ENCODE measurements around the gene DUSP16. TPM values are rescaled to one million over a fixed set of nuclear protein-coding genes. Genes with fewer than 3 reads are reported as not detected.
"Not testable (repeated sequence)": the region's sequence is repeated elsewhere in the genome, so short reads cannot be mapped to it uniquely, and the experiment has no call there.

The DUSP16 gene
- total RNA-seq, 1 donor from 2014 or later: 24.2 TPM

DNA sequence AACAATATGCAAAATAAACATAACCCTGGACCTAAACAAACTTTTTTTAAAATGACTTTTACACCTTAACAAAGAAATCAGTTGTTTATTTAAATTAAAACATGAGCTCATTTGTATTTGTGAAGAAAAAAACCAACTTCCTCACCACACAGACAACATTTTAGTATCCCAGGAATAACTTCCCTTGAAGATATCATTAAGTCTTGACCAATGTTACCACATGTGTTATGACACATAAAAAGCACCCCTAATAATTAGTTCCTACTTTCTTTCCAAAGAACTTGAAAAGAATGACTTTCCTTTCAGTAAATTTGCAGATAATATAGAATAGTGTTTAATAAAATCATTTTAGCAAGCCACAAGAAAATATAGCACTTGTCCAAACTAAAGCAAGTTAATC, 42.4 kb downstream of the DUSP16 start:
- no peak for DNase-seq

DNA sequence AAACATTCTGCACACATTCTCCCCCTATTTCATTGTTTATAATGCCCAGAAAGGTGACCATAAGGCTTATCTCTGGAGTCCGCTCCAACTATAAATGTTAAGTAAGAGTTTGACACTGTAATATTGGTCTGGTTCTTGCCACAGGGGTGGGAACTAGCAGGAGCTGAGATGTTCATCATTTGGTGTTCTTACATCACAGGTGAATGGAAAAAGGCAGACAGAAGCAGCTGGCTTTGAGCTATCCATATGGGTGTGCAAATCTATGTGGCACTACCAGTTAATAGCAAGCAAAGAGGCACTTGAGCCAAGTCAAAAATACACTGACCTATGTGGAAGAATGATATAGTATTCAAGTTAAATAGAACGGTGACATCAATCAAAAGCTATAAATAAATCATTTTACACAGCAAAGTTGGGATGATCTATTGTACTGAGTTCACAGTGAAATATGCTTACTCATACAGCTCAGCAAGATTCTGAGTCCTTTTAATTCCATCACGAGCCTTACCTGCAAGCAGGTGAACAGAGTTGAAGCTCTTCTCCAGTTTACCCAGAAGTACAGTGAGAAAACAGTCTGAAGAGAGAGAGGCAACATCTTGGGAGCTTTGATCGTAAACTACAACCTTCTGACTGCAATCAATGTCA, 43.2 kb downstream of the DUSP16 start:
- DNase-seq: no peak

DNA sequence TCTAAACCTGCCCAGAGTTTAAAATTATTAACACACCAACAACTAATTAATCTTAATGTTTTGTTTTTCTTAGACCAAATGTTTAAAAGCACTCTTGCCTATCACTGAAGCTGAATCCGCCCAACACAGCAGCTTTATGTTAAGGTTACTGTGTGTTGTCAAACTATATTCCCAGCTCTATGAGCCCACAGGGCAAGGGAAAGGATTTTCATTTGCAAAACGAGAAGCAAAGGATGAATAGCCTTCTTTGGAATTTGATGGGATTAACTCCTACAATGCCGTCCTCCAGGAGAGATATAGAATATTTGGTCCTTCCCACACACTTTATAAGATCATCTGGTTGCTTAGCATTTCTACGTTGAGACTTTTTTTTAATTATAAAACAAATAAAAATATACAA, 43.7 kb downstream of the DUSP16 start:
- DNase-seq: no peak

DNA sequence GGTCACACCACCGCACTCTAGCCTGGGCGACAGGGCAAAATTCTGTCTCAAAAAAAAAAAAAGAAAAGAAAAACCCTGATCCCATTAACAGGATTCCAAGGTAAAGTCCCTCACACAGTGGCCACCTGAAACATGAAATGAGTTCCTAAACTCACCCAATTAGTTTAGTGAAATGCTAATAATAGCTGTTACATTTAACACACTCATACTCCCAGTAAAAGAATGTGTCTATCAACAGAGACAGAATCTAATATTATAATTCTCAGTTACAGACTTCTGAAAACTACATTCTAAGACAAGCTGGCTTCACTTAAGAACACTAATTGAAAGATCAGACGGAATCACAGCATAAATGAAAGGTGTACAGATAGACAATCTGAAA, 44.2 kb downstream of the DUSP16 start:
- DNase-seq: no peak

DNA sequence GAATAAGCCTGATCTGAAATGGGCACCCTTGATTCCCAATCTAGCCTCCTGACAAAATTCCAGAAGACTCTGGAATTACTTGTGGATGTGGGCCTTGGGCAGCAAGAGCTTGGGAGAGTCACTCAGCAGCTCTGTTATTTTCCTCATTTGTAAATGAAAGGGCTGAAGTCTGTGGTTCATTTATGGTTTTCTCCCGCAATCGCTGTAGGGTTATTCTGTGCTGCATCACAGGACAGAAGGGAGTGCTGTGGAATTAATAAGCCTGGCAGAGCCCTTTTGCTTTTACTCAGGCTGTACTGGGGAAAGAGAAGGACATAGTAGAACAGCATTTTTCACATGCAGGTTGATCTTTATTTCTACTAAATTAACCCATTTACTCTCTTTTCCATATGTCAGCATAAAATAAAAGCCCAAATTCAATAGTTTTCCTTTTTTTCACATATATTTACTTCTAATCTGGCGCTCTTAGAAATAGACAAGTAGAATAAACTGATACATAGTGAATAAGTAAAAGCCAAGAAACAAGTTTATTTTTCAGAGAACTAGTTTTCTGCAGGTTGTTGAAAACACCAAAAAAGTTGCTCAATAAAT, 49.2 kb downstream of the DUSP16 start:
- no peak for DNase-seq

DNA sequence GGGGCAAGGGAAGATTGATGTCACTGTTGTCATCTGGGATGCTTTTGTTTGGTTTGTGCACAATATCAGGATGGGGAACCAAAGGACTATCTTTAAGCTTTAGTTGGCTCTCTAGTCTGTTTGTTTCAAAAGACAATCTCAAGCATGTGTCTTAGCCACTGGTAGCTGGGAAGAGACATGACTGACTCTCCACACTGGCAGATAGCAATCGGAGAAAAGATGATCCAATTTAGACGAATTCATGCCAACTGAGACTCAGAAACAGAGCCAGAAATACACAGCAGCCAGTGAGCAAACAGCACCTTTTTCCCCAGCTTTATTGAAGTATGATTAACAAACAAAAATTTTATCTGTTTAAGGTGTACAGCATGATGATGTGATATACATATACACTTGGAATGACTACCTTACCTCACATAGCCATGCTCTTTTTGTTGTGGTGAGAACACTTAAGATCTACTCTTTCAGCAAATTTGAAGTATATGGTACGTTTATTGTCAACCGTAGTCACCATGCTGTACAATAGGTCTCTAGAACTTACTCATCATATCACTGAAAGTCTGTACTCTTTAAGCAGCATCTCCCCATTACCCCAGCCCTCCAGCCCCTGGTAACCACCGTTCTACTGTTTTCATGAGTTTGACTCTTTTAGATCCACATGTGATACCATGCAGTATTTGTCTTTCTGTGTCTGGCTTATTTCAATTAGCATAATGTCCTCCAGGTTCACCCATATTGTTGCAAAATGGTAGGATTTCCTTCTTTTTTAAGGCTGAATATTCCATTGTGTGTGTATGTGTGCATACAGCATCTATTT, 50.6 kb downstream of the DUSP16 start:
- no peak for DNase-seq

DNA sequence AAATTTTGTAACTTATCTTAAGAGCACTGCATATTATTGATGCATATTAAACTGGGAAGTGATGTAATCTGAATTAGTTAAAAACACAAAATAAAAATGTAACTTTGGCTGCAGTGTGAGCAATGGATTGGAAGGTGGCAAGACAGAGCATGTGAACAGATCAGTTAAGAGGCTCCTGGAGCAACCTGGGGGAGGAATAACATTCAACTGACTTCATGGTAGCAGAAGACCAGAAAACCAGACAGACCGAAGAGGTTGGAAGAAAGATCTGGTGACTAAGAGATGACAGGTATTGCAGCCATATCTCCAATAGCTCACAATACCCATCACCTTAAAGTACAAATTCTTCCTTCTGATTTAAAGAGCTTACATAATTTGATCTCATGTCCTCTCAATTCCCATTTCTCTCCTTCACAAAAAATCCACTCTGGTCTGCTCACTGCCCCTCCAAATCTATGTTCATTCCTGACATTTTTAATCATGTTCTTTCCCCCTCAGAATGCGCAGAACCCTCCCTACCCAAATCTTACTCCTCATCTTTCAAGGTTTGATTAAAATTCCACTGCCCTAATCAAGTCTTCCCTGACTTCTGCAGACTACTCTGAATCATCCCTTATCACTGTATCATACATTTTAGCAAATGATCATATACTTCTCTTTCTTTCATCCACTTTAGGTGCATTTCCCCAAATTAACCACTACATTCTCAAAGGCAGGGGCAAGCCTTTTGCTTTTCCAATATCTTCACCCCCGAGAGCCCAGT, 51.5 kb downstream of the DUSP16 start:
- DNase-seq: no peak

DNA sequence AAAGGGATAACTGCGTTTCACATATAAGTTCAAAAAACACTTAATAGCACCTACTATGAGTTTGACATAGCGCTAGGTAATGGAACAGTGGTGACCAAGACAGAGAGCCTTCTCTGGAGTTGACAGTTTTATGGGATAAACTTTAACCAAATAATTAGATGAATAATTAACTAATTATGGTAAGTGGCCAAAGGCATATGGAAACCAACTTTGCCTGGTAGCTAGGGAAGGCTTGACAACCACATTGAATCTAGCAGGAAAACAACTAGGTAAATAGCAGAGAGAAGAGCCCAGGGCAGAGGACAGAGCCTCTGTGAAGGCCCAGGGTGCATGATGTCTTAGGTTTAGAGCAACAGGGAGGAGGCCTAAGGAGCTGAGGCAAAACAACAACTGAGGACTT, 52.1 kb downstream of the DUSP16 start:
- no peak for DNase-seq

DNA sequence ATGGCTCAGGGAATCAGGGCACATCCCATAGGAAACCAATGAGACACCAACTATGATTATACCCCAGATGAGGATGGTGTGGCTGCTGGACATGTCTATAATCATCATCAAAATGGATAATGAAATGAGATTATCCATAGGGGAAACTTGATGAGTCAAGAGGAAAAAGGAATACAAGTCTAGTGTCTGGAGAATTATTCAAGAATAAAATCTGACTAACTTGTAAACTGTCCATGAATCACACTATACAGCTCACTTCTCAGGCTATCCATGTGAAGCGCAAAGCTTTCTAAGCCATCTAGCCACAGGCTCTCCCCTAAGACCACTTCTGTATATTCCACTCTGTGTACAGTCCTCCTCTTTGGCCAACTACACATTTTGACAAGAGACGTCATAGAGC, 52.5 kb downstream of the DUSP16 start:
- no peak for DNase-seq

DNA sequence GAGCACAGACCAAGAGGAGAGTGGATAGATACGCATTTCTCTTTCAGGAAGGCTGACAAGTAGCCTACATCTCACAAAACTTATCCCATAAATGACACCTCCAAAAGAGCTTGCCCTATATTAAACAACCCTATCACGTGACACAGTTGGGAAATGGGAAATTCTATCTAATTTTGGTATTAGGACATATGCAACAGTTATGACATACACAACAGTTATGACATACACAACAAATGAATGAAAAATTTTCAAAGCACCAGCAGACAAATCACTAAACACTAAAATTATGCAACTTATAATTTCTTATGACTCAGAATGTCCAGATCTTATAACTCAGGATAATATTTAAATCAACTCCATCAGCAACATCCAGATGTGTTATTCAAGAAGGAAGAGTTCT, 54.1 kb downstream of the DUSP16 start:
- DNase-seq: no peak

DNA sequence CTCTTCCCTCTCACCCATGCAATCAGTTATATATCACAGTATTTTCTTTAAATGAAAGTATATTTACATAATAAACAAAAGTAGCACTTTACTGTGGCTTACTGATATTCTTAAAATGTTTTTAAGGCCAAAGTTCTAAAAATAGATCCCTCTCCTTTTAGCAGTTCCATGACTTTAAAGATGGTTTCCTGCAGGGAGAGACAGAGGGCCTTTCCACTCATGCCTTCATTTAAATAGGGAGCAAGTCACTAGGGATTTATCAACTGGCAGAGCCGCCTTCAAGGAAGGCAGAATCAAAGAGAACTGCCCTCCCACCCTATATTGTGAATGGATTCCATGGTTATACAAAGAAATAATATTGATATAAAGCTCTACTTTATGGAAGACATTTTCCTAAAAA, 55.5 kb downstream of the DUSP16 start:
- no peak for DNase-seq

DNA sequence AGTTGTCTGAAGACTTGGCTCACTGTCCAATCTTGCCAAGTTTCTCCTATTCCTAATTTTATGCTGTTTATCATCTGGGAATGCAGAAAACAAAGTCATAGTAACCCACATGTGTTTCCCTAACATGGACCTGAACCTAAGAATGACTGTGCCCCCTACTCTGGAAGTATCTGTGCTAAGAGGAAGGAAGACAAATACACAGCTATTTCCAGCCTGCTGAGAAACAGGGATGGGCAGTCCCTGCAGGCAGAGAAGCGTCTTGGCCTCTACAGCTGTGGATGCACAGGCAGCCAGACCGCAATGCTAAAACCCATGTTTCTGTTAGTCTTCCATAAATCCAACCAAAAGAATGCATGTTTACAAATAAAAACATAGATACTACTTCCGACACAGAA, 56.2 kb downstream of the DUSP16 start:
- peak; percentile 67 for DNase-seq

DNA sequence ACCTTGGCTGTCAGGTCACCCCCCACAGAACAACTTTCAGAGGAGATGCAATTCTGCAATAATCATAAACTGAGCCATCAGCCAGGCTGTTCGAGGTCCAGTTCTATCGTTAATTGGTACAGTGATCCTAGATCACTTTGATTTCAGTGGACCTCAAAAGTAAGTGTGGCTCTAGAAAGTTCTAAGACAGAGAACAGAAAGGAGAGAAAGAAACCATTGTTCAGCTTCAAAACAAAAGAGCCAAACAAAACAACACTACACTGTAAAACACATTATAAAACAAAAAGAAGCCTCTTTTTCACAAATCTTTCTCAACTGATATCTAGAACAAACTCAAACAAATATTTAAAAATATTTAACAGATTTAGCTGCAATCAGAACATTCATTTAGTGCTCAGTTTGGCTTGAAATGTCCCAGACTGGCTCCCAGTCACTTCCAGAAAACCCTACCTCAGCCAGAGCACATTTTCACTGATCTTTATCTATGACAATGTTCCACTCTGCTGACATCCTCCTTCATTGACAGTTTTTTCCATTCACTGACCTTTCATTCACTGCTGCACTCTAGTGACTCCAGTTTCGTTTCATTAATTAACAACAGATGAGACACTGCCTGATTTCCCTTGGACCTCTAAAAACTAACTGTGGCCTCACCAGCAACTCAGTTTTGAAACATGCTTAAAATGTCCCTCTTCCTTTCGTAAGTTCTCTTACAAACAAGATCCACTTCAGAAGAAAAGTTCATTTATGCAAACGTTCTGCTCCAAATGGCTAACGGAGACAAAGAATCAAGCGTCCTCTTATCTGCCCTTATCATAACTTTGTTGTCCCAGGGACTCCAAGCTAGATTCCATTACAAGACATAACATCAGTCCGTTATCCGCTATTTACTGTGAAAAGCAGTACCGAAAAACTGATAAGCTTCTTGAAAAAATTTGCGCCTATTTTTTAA, 56.8 kb downstream of the DUSP16 start:
- DNase-seq: peak; percentile 86

DNA sequence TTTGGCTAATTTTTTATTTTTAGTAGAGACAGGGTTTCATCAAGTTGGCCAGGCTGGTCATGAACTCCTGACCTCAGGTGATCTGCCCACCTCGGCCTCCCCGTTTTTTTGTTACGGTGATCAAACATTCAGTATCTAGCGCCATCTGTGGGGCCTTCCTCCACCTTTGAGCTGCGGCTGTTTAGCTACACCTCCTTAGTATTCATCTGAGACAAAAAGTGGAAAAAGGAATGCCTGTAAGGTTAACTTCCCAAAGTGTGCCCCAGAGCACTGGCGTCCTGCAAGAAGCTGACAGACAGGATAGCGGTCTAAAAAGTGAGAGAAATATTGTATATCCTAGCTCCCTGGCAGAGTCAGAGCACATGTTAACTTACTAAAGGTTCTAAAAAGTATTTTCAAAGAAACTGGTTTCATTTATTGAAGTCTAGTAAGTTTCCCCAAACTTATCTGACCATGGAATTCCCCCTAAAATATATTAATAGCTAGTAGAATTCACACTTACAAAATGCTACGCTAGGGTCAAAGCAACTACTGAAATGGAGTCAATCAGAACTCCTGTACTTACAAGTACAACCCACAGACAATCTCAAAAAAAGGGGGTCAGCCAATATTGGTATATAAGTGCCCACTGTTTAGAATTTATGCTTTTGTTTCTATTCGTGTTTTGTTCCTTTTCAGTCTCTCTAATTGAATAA, 59.1 kb downstream of the DUSP16 start:
- no peak for DNase-seq

DNA sequence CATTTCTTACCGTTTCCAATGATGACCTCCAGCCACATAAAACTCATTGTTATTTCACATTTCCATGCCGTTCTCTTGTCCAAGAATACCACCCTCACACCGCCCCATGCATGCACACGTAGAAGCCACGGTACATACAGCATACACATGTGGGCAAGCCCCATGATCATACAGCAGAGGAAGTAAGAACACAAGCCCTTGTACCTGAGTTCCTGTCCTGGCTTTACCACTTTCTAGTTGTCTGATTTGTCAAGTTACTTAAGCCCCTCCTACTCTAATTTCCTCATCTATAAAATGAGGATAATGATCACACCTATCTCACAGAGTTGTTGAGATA, 59.9 kb downstream of the DUSP16 start:
- no peak for DNase-seq

DNA sequence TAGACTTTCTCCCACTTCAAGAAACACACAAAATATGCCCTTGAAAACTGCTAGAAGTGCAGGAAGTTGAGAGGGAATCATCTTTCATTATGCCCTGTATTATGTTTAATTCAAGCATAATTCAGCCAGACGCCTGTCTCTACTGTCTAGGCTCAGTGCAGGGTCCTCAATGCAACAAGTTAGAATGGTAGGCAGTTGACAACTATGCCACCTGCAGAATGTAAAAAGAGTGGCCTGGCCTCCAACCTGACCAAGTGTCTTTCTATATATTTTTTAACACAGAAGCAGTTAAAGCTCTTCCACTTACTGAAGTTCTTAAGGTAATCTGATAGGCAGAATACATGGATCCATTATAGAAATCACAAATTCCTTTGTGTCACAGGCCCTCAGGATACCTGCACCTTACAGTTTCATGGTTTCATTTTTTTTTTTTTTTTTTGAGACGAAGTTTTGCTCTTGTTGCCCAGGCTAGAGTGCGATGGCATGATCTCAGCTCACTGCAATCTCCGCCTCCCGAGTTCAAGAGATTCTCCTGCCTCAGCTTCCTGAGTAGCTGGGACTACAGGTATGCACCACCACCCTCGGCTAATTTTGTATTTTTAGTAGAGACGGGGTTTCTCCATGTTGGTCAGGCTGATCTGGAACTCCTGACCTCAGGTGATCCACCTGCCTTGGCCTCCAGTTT, 60.4 kb downstream of the DUSP16 start:
- not testable (repeated sequence) for DNase-seq

DNA sequence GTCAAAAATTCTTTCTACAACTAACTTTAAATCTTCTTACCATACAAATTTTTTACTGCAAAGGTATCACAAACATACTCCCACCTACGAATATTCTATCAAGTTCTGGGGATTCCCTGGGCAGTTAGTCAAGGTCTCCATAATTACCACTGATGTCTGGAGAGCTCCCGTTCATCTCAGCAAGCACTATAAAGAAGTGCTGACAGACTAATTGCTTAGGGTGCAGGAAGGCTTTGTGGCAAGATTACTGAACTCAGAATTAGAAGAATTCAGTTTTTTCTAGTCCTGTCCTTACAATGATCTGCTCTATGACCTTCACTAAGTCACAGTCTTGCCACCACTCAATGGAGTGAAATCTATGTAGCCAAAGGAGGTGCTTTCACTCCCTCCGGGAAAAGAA, 61.5 kb downstream of the DUSP16 start:
- no peak for DNase-seq

DNA sequence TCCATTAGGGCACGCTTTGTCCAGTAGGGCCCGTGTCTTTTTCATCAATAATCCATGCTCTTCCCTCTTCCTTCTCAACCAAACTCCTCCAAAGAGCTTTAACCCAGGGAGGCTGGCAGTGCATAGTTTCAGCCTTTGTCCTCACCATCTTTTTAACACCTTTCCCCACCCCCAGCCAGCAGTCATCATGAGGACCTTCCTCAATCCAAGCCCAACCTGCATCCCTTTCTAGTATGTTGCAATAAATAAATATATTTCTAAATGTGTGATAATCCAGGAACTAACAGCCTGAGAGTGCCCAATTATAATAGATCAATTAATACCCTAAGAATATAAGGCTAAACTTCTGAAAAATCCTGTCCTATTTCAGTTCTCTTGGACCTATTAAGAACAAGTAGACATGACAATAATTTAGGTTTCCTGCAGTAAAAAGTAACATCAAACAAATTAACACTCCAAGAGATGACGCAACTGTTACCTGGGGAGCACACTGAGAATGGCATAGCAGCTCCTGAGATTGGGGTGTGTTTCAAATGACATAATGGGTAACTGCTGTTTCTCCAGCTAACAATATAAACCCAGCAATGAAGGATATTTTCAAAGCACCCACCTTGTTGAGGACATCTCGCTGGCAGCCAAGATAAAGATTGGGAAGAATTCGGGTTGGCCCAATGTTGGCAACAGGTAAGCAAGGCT, 62.6 kb downstream of the DUSP16 start:
- no peak for DNase-seq

DNA sequence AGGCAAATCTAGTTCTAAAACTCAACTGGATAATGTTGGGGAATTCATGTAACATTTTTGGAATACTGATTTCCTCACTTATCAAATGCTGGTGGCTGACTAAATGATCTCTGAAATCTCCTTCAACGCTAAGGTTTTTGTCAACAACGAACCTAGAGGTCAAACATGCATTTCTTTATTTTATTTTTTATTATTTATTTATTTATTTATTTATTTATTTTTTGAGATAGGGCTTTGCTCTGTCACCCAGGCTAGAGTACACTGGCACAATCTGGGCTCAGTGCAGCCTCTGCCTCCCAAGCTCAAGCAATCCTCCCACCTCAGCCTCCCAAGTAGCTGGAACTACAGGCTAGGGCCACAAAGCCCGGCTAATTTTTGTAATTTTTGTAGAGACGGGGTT, 64.5 kb downstream of the DUSP16 start:
- no peak for DNase-seq

DNA sequence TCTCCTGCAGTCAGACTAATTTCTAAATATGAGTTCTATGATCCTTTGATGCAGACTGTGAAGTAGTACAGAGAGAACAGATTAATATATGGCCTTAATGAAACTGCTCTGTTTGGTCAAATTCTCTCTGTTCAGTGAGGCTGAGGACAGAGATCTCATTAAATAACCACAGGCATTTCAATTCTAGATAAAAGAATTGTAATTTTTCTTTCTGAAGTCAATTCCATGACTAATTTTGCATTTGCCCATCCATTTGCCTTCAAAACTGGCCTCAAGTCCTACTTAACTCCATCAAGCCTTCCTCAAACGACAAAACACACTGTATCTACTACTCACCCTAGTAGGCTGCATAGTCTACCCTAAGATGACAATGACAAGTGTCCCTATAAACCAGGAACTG, 67.1 kb downstream of the DUSP16 start:
- DNase-seq: no peak

All from skin of body (tissue), 2 donors.